NT2/D1 (cell line): ENCODE measurements around the gene PKN2.
A peak's percentile ranks its signal among the peaks of the same experiment; 100 is the strongest.

Experiments
- DNase-seq: peaks from one replicate; pipeline ENCODE4 v3.0.0-alpha.2; 2011; ENCODE audit warnings: low read depth, low spot score
- H3K27me3 ChIP-seq: 2 replicates; pipeline ENCODE4 v1.6.0; 2011; ENCODE audit warnings: mild to moderate bottlenecking; ENCODE audit not compliant: insufficient read length, insufficient read depth
- H3K36me3 ChIP-seq: 2 replicates; pipeline ENCODE4 v1.6.1; 2011; ENCODE audit warnings: mild to moderate bottlenecking, low read length, mixed read lengths; ENCODE audit not compliant: insufficient read depth, insufficient read length
- H3K4me1 ChIP-seq: 2 replicates; pipeline ENCODE4 v1.5.1; 2011; ENCODE audit not compliant: insufficient read depth, insufficient read length
- H3K4me3 ChIP-seq: 2 replicates; pipeline ENCODE4 v1.5.1; 2011; ENCODE audit warnings: low read depth; ENCODE audit not compliant: insufficient read length
- H3K9ac ChIP-seq: 2 replicates; pipeline ENCODE4 v1.6.0; 2011; ENCODE audit warnings: low read depth; ENCODE audit not compliant: insufficient read length
- H3K9me3 ChIP-seq: 2 replicates; pipeline ENCODE4 v1.5.1; 2011; ENCODE audit warnings: mild to moderate bottlenecking, low read length; ENCODE audit not compliant: insufficient read depth
- SUZ12 ChIP-seq: IDR thresholded peaks from 2 replicates; pipeline ENCODE4 v1.6.1; 2011; ENCODE audit not compliant: insufficient read length, insufficient read depth; ENCODE audit errors: extremely low read depth
- YY1 ChIP-seq: IDR thresholded peaks from 2 replicates; pipeline ENCODE4 v1.6.1; 2011; ENCODE audit not compliant: insufficient read length, insufficient read depth
- ZNF274 ChIP-seq: IDR thresholded peaks from 2 replicates; pipeline ENCODE4 v1.6.1; 2011; ENCODE audit warnings: mild to moderate bottlenecking, low read depth, low read length

PKN2 gene

GRCh38 chr1:88773540-88774150 lies 89.6 kb downstream of the PKN2 start:
- DNase-seq: no peak
- Histone ChIP-seq H3K4me1 (peaks cover 3% of the 10 kb centered on the region), H3K9me3 (no peaks in the 10 kb centered on the region; the same call in 1 of the 2 replicates), H3K4me3 (no peak overlapping the region), H3K36me3 (peaks cover 21% of the 10 kb centered on the region), H3K27me3 (no peaks in the 10 kb centered on the region), H3K9ac (no peak overlapping the region)
- no peak for TF ChIP-seq SUZ12
- no peak for TF ChIP-seq YY1
- TF ChIP-seq ZNF274: no peak

DNA sequence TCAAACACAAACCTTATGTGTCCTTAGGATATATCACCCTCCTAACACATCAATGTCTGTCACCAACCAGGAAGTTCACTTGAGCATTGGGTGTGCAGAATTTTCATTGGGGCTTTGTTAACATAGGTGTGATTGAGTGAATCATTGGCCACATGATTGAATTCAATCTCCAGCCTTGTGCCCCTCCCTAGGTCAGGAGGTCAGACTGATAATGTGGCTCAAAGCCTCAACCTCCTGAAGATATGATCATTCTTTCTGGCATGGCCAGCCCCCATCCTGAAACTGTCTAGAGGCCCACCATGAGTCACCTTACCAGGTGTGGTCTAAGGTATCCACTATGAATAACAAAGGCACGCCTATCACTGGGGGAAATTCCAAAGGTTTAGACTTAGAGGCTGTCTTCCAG lies 90.1 kb downstream of the PKN2 start:
- no peak for TF ChIP-seq SUZ12
- TF ChIP-seq ZNF274: no peak
- TF ChIP-seq YY1: no peak
- H3K9me3 ChIP-seq: no peaks in the 10 kb centered on the region; the same call in 1 of the 2 replicates
- H3K4me3 ChIP-seq: no peak overlapping the region
- H3K4me1 ChIP-seq: peaks cover 3% of the 10 kb centered on the region
- no peak overlapping the region for H3K9ac ChIP-seq
- H3K27me3 ChIP-seq: no peaks in the 10 kb centered on the region
- DNase-seq: peak; percentile 22
- H3K36me3 ChIP-seq: peaks cover 21% of the 10 kb centered on the region

DNA sequence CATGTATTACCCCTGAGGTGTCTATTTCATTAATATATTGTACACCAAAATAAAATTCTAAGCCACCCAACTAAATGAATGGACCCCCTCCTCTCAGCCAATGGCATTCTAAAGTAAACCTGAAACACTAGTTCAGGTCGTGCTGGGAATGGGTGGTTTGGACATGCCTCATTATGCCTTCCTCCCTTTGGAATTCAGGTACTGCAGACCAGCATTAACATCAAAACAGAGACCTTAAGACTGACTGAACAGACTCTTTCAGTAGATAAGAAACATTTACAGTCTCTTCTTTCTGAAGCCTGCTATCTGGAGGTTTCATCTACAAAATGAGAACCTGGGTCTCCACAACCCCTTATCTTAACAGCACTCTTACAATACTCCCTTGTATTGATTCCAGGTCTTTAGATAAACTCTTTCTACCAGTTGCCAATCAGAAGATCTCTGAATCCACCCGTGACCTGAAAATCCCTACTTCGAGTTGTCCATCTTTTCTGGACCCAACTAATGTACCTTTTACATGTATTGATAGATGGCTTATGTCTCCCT lies 93.6 kb downstream of the PKN2 start:
- Histone ChIP-seq H3K4me3 (no peak overlapping the region), H3K36me3 (peaks cover 17% of the 10 kb centered on the region), H3K27me3 (no peaks in the 10 kb centered on the region), H3K4me1 (peaks cover 3% of the 10 kb centered on the region), H3K9ac (no peak overlapping the region), H3K9me3 (no peaks in the 10 kb centered on the region; the same call in 1 of the 2 replicates)
- TF ChIP-seq SUZ12 (no peak), YY1 (no peak), ZNF274 (no peak)
- peak; percentile 49 for DNase-seq

GRCh38 chr1:88779880-88780279 lies 95.8 kb downstream of the PKN2 start:
- Histone ChIP-seq H3K4me3 (no peak overlapping the region), H3K9ac (no peak overlapping the region), H3K9me3 (no peaks in the 10 kb centered on the region), H3K27me3 (no peaks in the 10 kb centered on the region), H3K36me3 (peaks cover 24% of the 10 kb centered on the region), H3K4me1 (peaks cover 3% of the 10 kb centered on the region)
- DNase-seq: no peak
- no peak for TF ChIP-seq SUZ12
- TF ChIP-seq YY1: no peak
- TF ChIP-seq ZNF274: no peak

DNA sequence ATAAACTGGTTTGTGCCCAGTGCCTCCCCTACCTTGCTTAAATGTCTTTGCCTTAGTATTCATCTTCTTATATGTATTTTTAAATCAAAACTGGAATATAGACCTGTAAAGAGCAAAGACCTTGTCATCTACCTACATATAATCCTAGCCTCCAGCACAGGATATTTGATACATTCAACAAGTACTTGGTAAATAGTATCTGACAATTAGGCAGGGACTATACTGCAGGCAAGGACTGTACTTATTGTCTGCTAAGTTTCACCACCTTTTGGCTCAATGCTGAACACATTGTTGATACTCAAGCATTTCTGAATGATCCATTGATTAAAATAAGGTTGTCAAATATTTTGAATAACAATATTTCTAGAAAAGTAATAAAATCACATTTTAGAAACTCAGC lies 96.4 kb downstream of the PKN2 start:
- TF ChIP-seq YY1 (no peak), SUZ12 (no peak), ZNF274 (no peak)

DNA sequence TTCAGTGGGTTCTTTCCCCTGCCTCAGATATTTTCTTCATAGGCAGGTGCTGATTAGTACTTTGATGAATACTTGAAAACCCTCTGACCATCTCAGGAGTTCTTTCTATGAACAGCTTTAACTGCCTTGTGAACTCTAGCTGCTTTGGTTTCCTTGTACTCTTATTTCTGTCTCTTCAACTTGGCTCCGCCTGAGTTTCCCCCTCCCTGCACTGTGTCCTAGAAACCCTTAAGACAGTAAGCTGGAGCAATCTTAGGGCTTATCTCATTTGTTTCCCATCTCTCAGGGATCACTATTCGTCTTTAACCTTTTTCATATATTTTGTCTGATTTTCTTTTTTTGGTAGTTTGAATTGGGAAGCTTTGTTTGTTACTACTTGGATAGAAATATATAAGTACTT lies 99.1 kb downstream of the PKN2 start:
- no peak overlapping the region for H3K4me3 ChIP-seq
- H3K4me1 ChIP-seq: peaks cover 3% of the 10 kb centered on the region
- TF ChIP-seq YY1: no peak
- TF ChIP-seq ZNF274: no peak
- no peak for TF ChIP-seq SUZ12
- no peak for DNase-seq
- H3K9me3 ChIP-seq: no peaks in the 10 kb centered on the region
- H3K36me3 ChIP-seq: peaks cover 51% of the 10 kb centered on the region
- no peak overlapping the region for H3K9ac ChIP-seq
- H3K27me3 ChIP-seq: no peaks in the 10 kb centered on the region

More for the DNA sequence above, 96.4 kb downstream of the PKN2 start:
- H3K36me3 ChIP-seq: peaks cover 30% of the 10 kb centered on the region
- no peaks in the 10 kb centered on the region for H3K9me3 ChIP-seq
- DNase-seq: no peak
- no peak overlapping the region for H3K9ac ChIP-seq
- H3K4me1 ChIP-seq: peaks cover 3% of the 10 kb centered on the region
- no peak overlapping the region for H3K4me3 ChIP-seq
- H3K27me3 ChIP-seq: no peaks in the 10 kb centered on the region

GRCh38 chr1:88784551-88784950 lies 100.5 kb downstream of the PKN2 start:
- DNase-seq: no peak
- H3K9ac ChIP-seq: no peak overlapping the region
- H3K9me3 ChIP-seq: no peaks in the 10 kb centered on the region
- peaks cover 47% of the 10 kb centered on the region for H3K36me3 ChIP-seq
- no peaks in the 10 kb centered on the region for H3K4me1 ChIP-seq
- no peaks in the 10 kb centered on the region for H3K27me3 ChIP-seq
- no peak overlapping the region for H3K4me3 ChIP-seq
- TF ChIP-seq YY1 (no peak), SUZ12 (no peak), ZNF274 (no peak)
